ENCODE results near the gene ZP1.

The ZP1 gene

GRCh38 chr11:60847281-60847680, 20.1 kb upstream of the ZP1 start:
- TF ChIP-seq CTCF (conservative IDR thresholded peaks at IDR 0.05) = no peak
- H3K27ac ChIP-seq = no peak overlapping the region

GRCh38 chr11:60847896-60848295, 19.4 kb upstream of the ZP1 start:
- no peak overlapping the region for H3K27ac ChIP-seq
- no peak for TF ChIP-seq CTCF (conservative IDR thresholded peaks at IDR 0.05)

GRCh38 chr11:60848714-60849151, 18.6 kb upstream of the ZP1 start:
- TF ChIP-seq CTCF (conservative IDR thresholded peaks at IDR 0.05) = no peak
- H3K27ac ChIP-seq = no peak overlapping the region

- no peak overlapping the region for H3K27ac ChIP-seq
- TF ChIP-seq CTCF (conservative IDR thresholded peaks at IDR 0.05) = no peak
Measured at GRCh38 chr11:60849641-60850520, 17.5 kb upstream of the ZP1 start.

GRCh38 chr11:60851327-60852104, 15.8 kb upstream of the ZP1 start:
- TF ChIP-seq CTCF (conservative IDR thresholded peaks at IDR 0.05) = no peak

GRCh38 chr11:60852117-60852981, 15.0 kb upstream of the ZP1 start:
- no peak for TF ChIP-seq CTCF (conservative IDR thresholded peaks at IDR 0.05)
- no peak overlapping the region for H3K27ac ChIP-seq

More at GRCh38 chr11:60851327-60852104, 15.8 kb upstream of the ZP1 start:
- H3K27ac ChIP-seq = no peak overlapping the region
